HG02759 (cell line): ENCODE data around the gene NKAIN2.
"Not testable (repeated sequence)": the region's sequence is repeated elsewhere in the genome, so short reads cannot be mapped to it uniquely, and the experiment has no call there.

Experiments
- ATAC-seq: cut with Tn5 transposase; IDR thresholded peaks from one replicate; pipeline ENCODE4 v1.9.1; 2021; ENCODE audit warnings: mild to moderate bottlenecking, moderate library complexity; ENCODE audit not compliant: unreplicated experiment

The NKAIN2 gene

DNA sequence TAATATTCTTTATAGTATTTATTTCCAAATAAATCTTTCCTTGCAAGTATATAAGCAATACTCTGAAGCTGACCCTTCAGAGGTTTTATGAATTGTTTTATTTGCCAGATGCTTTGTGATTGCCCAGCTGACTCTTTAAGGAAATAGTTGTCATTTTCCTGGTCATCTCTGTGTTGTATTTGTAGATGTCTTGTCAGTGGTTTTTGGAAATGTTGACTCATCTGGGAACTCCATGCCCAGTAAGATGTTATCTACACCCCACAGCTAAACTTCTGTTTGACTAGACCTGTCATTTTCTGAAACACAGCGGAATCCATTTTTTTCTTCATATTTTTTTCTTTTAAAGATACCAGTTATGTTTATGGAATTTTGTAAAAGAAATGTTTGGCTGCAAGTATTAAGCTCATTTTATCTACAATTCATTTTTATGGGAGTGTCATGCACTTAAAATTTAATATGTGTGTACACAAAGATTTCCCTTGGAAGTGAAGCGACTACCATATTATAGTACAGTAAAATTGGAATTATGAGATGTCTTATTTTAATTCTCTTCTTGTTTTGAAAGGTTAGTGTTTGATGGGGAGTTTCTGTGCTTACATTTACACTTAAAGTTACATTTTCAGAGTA lies 491.0 kb downstream of the NKAIN2 start:
- ATAC-seq, result no peak

DNA sequence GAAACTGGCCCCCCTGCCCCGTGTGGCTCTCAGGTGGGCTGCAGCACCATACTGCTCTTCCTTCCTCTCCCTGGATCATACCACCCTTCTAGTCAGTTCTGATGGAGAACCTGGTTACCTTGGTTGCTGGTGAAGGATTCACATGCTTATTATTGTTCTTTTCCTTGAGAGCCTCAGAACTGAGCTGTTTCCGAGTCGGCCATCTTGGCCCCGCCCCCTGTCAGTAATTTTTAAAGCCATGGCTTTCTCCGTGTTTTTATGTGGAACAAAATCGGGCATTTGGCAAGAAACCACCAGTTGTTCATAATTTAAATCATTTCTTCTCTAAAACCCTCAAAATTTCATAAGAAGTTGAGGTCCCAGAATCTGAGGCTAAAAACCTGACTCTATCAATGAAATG lies 493.8 kb downstream of the NKAIN2 start:
- ATAC-seq, result no peak

DNA sequence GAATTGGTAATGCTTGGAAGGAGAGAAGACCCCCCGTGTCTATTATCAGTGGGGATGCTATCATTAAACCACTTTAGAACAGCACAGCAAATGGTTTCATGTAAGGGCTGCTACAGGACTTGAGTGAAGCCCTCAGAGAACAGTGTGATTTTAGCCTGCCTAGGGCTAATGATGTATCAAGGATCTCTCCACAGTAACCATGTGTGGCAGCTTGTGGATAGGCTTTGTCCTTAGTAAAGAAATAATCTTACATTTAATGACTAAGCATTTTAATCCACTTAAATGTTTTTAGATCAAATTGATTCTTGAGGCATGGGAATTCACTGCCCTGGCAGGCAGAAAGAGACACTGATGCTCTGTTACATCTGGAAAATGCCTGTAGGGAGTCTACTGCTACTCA lies 495.1 kb downstream of the NKAIN2 start:
- no peak for ATAC-seq

DNA sequence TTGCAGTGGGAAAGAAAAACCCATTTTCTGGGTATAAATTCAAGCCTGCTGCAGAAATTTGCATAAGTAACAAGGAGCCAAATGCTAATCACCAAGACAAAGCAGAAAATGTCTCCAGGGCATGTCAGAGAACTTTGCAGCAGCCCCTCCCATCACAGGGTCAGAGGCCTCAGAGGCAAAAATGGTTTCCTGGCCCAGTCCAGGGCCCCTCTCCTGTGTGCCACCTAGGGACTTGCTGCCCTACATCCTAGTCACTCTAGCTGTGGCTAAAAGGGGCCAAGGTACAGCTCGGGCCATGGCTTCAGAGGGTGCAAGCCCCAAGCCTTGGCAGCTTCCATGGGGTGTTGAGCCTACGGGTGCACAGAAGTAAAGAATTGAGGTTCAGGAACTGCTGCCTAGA lies 497.2 kb downstream of the NKAIN2 start:
- ATAC-seq, result not testable (repeated sequence)

DNA sequence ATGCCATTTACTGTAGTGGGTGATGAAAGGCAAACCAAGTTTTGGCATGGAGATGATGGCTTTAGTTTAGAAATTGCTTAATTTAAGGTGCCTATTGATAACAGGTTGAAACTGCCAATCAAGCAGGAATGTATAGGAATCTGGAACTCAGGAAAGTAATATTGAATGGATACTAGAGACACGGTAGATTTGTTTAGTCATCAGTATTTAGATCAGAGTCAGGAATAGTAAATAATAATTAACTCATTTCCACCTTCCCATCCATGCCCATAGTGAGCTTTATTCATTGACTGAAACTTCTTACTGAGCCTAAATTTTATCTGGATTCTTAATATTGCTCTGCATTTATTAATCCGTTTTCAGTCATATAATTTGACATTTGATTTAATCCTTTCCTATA lies 500.3 kb downstream of the NKAIN2 start:
- ATAC-seq, result no peak

DNA sequence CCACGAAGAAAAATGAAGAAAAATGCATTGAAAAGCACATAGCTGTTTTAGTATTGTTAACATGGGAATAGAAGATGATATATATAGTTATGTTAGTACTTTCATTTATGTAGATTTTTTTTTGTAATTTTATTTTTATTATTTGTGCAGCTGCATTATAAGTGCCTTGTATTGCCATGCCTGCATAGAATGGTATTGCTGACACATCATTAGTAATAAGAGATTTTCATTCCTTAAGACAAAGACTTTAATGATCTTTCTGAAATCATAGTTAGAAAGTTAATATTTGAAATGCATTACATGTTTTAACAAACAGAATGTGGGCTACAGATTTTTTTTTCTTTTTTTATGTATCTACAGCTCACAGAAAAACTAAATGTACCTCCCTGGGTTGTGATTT lies 506.5 kb downstream of the NKAIN2 start:
- ATAC-seq, result no peak

DNA sequence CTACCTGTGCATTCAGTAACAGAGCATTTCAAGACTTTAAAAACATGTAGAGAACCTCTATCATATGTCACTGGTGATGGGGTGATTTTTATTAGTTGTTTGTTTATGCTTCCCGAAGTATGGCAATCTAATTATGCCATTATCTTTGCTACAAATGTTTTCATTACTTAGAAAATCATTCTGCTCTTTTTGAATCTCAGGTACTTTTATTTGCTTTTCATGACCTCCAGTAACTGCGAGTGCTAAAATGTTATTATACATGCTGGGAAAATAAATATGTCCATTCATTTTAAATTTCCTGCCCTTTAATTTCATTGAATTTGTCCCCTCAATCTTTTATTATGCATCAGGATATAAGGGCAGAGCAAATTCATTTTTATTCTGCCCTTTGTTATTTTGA lies 515.7 kb downstream of the NKAIN2 start:
- no peak for ATAC-seq

DNA sequence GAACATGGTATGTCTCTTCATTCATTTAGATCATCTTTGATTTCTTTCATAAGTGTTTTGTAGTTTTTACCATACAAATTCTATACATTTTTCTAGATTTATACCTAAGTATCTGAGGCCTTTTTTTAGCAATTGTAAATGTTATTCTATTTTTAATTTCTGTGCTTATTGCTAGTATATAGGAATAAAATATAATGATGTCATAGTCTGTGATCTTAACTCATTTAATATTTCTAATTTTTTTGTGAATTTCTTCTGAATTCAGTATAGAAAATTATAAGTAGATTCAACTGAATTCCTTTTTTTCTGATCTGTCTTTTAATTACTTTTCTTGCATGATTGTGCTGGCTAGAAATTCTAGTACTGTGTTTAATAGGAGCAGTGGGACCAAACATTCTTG lies 520.6 kb downstream of the NKAIN2 start:
- ATAC-seq, result no peak

DNA sequence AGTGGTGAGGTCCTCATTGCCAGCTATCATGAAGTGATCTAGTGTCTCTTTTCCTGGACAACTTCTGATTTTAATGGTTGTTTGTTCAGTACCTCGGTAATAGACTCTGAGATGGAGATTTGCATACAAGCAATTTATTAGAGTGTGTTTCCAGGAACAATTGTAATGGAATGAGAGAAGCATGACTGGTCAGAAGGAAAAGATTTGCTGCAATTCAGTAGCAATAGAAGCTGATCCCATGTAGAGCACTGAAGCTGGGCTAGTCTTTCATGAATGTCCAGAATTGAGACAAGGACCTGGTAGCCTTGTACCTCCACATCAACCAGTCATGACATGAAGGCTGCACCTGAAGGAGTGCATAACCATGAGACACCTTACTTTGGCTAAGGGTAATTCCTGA lies 526.5 kb downstream of the NKAIN2 start:
- no peak for ATAC-seq

DNA sequence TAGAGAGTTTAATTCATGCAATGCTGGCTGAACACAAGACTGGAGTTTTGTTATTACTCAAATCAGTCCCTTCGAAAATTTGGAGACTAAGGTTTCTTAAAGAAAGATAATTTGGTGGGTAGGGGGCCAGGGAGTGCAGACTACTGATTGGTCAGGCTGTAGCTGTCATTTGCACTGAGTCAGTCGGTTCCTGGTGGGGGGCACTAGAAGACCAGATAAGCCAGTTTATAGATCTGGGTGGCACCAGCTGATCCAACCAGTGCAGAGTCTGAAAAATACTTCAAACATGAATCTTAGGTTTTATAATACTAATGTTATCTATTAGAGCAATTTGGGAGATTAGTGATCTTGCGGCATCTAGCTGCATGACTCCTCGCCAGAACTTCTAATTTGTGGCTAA lies 530.7 kb downstream of the NKAIN2 start:
- no peak for ATAC-seq

DNA sequence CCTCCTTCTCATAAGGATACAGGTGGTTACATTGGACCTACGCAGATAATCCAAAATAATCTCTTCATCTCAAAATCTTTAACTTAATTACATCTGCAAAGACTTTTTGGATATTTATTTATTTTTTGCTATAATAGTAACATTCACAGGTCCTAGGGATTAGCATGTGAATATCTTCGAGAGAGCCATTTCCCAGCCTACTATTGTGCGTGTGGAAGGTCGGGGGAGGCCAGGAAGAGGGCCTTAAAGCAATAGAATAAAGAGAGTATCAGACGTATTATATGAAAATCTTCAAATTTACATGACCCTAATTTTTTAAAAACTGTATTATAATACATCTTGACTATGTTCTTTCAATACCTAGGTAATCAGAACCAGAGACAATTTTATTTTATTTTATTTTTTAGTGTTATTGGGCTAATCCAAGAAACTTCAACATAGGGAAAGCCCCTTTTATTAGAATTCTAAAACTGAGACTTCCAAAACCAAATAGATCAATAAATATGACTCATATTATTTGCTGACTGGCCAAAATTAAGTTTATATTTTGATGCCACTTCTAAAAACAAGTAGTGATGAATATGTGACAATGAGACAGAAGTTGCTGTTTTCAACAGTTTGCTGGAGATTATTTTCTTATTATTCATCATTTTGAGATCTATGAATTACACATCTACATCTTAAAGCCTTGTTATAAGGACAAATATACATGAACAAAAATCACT lies 536.1 kb downstream of the NKAIN2 start:
- ATAC-seq, result no peak

DNA sequence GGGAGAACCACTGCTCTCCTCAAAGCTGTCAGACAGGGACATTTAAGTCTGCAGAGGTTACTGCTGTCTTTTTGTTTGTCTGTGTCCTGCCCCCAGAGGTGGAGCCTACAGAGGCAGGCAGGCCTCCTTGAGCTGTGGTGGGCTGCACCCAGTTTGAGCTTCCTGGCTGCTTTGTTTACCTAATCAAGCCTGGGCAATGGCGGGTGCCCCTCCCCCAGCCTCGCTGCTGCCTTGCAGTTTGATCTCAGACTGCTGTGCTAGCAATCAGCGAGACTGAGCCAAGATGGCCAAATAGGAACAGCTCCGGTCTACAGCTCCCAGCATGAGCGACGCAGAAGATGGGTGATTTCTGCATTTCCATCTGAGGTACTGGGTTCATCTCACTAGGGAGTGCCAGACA lies 544.7 kb downstream of the NKAIN2 start:
- not testable (repeated sequence) for ATAC-seq

DNA sequence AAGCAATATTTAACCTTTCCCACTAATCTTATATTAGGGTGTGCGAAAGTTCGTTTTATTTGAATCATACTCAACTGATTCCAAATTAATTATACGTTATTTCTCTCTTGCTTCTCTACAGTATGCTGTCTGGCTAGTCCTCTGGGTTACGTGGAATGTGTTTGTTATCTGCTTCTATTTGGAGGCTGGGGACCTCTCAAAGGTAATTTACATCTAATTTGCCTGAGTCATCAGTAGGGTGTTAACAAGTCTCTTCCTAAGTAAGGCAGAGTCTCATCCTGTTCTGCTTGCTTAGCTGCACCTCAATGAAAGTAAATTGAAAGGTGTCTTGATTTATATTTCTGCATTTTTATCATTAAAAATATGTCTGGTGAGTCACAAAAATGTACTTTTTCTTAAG lies 551.5 kb downstream of the NKAIN2 start:
- ATAC-seq, result no peak

DNA sequence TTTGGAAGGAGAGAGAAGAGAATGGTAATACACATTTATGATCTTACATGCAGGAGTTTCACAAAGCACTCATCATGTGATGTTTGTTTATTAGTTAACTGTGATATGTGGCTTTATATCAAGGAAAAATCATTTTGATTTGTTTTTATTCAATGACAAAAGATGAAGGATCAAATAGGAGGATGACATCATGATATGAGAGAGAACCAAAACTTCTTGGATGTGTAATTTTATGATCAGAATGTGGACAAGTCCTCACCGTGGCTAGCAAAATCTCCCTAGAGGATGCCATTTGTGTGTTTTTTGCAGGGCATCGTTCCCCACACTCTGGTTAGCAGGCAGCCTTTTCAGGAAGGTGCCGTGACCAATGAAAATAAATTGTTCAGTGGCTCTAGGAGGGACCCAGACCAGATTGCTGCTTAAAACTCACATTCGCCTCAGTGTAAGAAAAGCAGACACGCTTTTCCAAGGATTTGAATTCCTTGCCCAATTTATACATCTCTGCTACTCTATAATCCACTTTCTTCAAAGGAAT lies 552.7 kb downstream of the NKAIN2 start:
- no peak for ATAC-seq

DNA sequence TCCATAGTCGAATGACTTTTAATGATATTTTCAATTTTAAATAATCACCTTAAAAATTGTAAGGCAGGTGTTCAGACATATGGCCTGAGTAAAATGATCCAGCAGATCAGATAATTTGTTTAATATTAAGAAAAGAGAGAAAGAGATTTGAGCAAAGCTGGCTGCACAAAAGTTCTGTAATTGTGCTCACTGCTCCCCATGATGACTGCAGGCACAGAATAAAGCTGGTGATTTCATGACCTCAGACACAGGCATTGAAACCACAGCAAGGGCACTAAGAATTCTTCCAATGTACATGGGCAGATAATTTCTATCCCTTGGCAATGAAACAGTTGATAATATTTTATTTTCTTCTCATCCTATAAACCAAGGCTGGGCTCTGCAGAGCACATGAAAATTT lies 553.1 kb downstream of the NKAIN2 start:
- no peak for ATAC-seq

DNA sequence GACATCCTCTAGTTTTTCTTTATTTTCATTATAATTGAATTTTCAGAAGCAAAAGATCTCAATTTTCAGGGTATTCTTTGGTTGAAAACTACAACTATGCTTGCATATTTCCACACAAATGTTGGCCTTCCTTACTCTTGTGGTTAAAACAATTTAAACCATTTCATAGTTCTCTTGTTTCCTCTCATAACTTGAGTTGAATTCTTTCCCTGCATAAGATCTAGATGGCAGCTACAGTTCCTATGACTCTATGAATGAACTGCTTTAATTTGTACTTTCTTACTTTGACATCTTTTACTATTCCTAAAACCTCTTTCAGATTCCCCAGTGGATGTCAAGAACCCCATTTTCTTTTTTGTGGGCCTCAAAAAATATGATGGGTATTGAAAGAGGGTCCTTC lies 564.5 kb downstream of the NKAIN2 start:
- ATAC-seq, result no peak

DNA sequence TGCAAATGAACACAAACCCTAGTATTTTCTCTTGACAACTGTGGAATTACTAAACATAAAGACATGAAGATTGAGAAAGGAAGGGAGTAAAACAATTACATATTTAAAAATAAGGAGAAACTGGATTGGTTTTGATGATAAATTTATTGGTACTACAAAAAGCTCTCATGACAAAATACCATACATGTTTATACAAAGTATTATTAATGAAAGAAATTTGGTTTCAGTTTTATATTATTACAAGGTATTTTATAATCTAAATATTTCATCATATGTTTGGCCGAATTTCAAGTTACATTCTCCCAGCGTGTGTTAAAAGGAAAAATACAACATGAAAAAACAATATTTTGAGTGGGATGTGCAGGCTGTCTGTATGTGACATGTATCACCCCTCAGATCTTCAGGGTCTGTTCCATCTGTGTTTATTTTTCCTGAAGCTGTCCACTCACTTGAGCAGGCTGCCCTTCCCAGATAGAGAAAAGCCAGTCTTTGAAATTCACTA lies 568.4 kb downstream of the NKAIN2 start:
- ATAC-seq, result no peak

DNA sequence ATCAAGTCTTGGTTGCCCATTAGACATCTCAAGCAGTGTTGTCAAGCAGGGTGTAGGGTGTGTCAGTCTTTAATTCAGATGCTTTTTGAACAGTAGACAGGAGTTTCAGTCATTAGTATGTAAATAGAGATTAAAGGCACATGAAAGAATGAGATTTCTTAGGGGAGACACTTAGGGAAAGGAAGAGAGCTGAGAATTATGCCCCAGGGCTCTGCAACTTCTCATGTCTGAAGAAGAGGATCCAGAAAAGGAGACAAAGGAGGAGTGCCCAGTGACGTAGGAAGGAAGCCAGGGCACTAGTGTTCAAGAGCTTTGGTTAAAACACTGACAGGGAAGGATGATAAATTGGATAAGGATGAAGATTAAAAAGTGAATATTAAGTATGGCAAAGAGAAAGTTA lies 569.7 kb downstream of the NKAIN2 start:
- no peak for ATAC-seq

DNA sequence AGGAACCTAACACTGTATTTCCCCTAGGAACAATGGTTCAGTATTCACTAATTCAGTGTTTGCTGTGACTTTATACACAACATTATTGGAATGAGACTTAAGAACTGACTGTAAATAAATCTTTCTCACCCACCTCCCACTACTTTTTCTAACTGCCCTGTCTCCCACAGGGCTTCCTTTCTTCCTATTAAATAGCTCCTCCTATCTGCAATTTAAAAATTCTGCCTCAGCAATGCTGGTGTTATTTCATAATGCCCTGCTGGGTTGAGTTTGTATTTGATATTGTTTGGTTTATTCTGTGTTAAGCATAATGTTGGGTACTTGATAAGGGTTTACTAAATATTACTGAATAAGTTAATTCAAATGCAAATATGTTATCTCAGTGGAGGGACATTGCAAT lies 585.5 kb downstream of the NKAIN2 start:
- no peak for ATAC-seq

DNA sequence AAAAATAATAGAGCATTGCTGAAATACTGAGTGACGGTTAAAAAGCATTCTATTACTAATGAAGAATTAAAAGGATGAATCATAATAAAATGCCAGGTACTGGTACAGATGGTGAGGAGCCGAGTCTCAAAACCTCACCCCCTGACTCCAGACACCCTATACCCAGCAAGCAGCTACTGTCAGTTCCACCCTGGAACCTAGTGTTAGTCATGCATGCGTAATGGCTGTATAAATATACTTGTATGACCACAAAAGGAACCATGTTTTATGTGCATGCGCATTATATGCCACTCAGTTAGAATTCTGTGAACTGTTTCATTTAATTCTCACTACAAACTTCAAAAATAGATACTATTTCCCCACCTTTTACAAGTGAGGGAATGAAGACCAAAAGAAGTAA lies 589.9 kb downstream of the NKAIN2 start:
- ATAC-seq, result no peak

DNA sequence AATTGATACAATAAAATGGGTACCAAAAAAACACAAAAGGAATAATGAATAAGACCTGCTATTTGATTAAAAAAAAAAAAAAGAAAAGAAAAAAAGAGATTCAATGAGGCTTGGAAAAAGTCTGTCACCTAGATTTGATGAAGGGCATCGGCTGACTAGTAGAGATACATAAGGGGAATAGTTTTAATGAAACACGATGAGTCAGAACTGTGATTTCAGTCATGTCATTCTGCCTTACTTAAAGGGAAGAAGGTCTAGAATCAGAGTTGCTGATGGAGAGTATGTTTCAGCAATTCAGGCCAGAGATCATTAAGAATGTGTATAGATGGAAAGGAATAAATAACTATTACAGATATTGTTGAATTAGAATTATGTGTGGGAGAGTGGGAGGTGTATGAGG lies 592.7 kb downstream of the NKAIN2 start:
- no peak for ATAC-seq

DNA sequence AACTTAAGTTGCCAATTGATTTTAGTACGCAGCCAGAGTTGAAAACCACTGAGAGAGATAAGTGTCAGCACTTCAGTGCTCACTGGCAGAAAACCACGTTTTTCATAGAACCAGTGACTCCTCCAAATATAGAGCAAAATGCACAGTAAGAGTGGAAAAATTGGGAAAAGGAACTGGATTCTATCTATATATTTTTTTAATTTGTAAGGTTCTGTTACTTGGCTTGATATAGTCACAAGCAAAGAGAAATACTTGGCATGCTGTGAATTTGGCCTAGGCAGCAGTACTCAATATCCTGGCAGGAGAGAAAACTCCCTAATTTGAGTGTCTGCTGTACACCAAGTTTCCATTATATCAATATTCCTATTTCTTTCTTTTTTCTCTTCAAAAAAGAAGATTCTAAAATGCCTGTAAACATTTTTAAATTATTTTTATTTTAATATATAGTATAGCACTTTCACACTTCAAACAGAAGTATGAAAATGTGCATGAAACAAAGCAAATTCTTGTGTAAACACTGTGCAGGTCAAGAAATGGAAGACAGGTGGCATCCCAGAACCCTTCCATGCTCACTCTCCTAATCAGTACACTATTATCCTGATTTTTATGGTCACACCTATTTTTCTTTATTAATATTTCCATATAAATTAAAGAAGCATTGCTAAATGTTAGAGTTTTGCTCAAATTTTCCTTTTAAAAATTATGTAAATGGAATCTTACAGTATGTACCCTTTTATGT lies 596.8 kb downstream of the NKAIN2 start:
- ATAC-seq, result no peak
